Skin of body (tissue), 2 donors: Measurements from ENCODE around the gene MEGF11. TPM values are rescaled to one million over a fixed set of nuclear protein-coding genes. Genes with fewer than 3 reads are reported as not detected.
"Not testable (repeated sequence)": the region's sequence is repeated elsewhere in the genome, so short reads cannot be mapped to it uniquely, and the experiment has no call there.

Source experiments
- DNase-seq: peaks from one replicate; lab custom pipeline; 2025; lab: John Stamatoyannopoulos, UW
- total RNA-seq: library from RNA; depleted of rRNA; stranded (reverse); fragments of >200 nt; gene quantifications from one replicate; pipeline ENCODE4 v1.2.3, GENCODE V29; 2014

The MEGF11 gene
- total RNA-seq, 1 donor from 2014 or later: 0.30 TPM

GRCh38 chr15:65903296-65904073, 350.1 kb downstream of the MEGF11 start:
- DNase-seq: no peak

- DNase-seq: no peak
These were observed 351.2 kb downstream of the MEGF11 start for GRCh38 chr15:65902373-65902772.

- no peak for DNase-seq
These were observed 351.7 kb downstream of the MEGF11 start for GRCh38 chr15:65901836-65902235.

GRCh38 chr15:65901336-65901735, 352.2 kb downstream of the MEGF11 start:
- DNase-seq: no peak

- no peak for DNase-seq
These were observed 353.1 kb downstream of the MEGF11 start for GRCh38 chr15:65900488-65900887.

GRCh38 chr15:65896236-65896635, 357.3 kb downstream of the MEGF11 start:
- DNase-seq: no peak

- no peak for DNase-seq
These were observed 360.5 kb downstream of the MEGF11 start for GRCh38 chr15:65893060-65893459.

GRCh38 chr15:65888981-65889380, 364.6 kb downstream of the MEGF11 start:
- DNase-seq: no peak

- DNase-seq: no peak
These were observed 366.0 kb downstream of the MEGF11 start for GRCh38 chr15:65887565-65887964.

- no peak for DNase-seq
These were observed 367.8 kb downstream of the MEGF11 start for GRCh38 chr15:65885668-65886218.

GRCh38 chr15:65884511-65884910, 369.0 kb downstream of the MEGF11 start:
- DNase-seq: no peak

GRCh38 chr15:65883571-65883970, 370.0 kb downstream of the MEGF11 start:
- DNase-seq: no peak

- DNase-seq: no peak
These were observed 371.6 kb downstream of the MEGF11 start for GRCh38 chr15:65881766-65882434.

- no peak for DNase-seq
These were observed 375.8 kb downstream of the MEGF11 start for GRCh38 chr15:65877749-65878148.

- no peak for DNase-seq
These were observed 378.1 kb downstream of the MEGF11 start for GRCh38 chr15:65875458-65875857.

- no peak for DNase-seq
These were observed 380.3 kb downstream of the MEGF11 start for GRCh38 chr15:65873256-65873655.

- not testable (repeated sequence) for DNase-seq
These were observed 381.0 kb downstream of the MEGF11 start for GRCh38 chr15:65872596-65872995.

GRCh38 chr15:65871886-65872285, 381.7 kb downstream of the MEGF11 start:
- DNase-seq: not testable (repeated sequence)

GRCh38 chr15:65870889-65871533, 382.5 kb downstream of the MEGF11 start:
- peak; percentile 43 for DNase-seq

GRCh38 chr15:65869954-65870871, 383.3 kb downstream of the MEGF11 start:
- no peak for DNase-seq
